Measurements from ENCODE around the gene PTCSC3. TPM values are rescaled to one million over a fixed set of nuclear protein-coding genes. Genes with fewer than 3 reads are reported as not detected.

PTCSC3 gene
- polyA plus RNA-seq, 2 of the 4 experiments (the other 2 are of a cell fraction): not detected

GRCh38 chr14:36212987-36213386 is 36.5 kb upstream of the PTCSC3 start:
- no peak for ATAC-seq
- no peaks in the 10 kb centered on the region for H3K9me3 ChIP-seq
- no peaks in the 10 kb centered on the region for H3K4me1 ChIP-seq
- no peak overlapping the region for H3K27ac ChIP-seq
- ChIA-PET POLR2A (interaction anchor here (0.6 kb wide), 1 partner anchor 21 kb away, joined by 4 read pairs; no protein-coding TSS in a partner anchor), CTCF (interaction anchor here (2.0 kb wide), 1 partner anchor 142 kb away, joined by 6 read pairs; no protein-coding TSS in a partner anchor)
- 76% methylated on average over 3 of the region's 3 CpGs for WGBS (ENCODE audit: missing lambda C conversion rate)
- H3K4me3 ChIP-seq: no peak overlapping the region
- FAIRE-seq: no peak
- no peak for DNase-seq (ENCODE audit: low read depth in 1 of 2, low spot score in 1 of 2)
- no peak for TF ChIP-seq POLR2A (IDR thresholded peaks at IDR 0.05; ENCODE audit: low read length)
- TF ChIP-seq RARB (CRISPR knock-in tag; IDR thresholded peaks at IDR 0.05): no peak
- TF ChIP-seq MAFK (IDR thresholded peaks at IDR 0.05; ENCODE audit: partially characterized antibody): peak; percentile 91
- no peak overlapping the region for H3K4me2 ChIP-seq

GRCh38 chr14:36212577-36212976 is 36.1 kb upstream of the PTCSC3 start:
- H3K27ac ChIP-seq: no peak overlapping the region
- TF ChIP-seq EHMT2 (IDR thresholded peaks at IDR 0.05; ENCODE audit: low read depth) (no peak), REST (IDR thresholded peaks at IDR 0.05) (no peak), BHLHE40 (IDR thresholded peaks at IDR 0.05; ENCODE audit: low read depth, low read length) (no peak), KDM5A (IDR thresholded peaks at IDR 0.05) (no peak), ELK1 (IDR thresholded peaks at IDR 0.05; ENCODE audit: low read depth, low read length) (no peak), HDAC2 (IDR thresholded peaks at IDR 0.05) (no peak), TP53 (CRISPR knock-in tag; IDR thresholded peaks at IDR 0.05) (no peak)
- no peaks in the 10 kb centered on the region for H3K9me3 ChIP-seq
- ATAC-seq (no peak), DNase-seq (ENCODE audit: low read depth in 1 of 2, low spot score in 1 of 2) (no peak), FAIRE-seq (no peak)
- WGBS (ENCODE audit: missing lambda C conversion rate): 49% methylated on average over 1 of the region's 1 CpG
- H3K4me3 ChIP-seq: no peak overlapping the region
- H3K4me1 ChIP-seq: no peaks in the 10 kb centered on the region
- POLR2A ChIA-PET: interaction anchor here (0.6 kb wide), 1 partner anchor 21 kb away, joined by 4 read pairs; no protein-coding TSS in a partner anchor
- no peak overlapping the region for H3K4me2 ChIP-seq
- CTCF ChIA-PET: interaction anchor here (2.0 kb wide), 1 partner anchor 142 kb away, joined by 6 read pairs; no protein-coding TSS in a partner anchor

GRCh38 chr14:36208690-36209278 is 32.3 kb upstream of the PTCSC3 start:
- Histone ChIP-seq H3K9me3 (no peaks in the 10 kb centered on the region), H3K4me1 (no peaks in the 10 kb centered on the region), H3K4me2 (no peak overlapping the region), H3K27ac (no peak overlapping the region), H3K4me3 (no peak overlapping the region)
- FAIRE-seq (no peak), DNase-seq (ENCODE audit: low read depth in 1 of 2, low spot score in 1 of 2) (no peak), ATAC-seq (no peak)
- ChIA-PET POLR2A (no interaction called here), CTCF (interaction anchor here (1.6 to 2.0 kb wide), 3 partner anchors 9 to 165 kb away, joined by 3 to 5 read pairs (median 4); no protein-coding TSS in a partner anchor)
- TF ChIP-seq EHF (CRISPR knock-in tag; IDR thresholded peaks at IDR 0.05) (no peak), CBX2 (IDR thresholded peaks at IDR 0.05; ENCODE audit: borderline replicate concordance, low read depth) (no peak), MAFK (IDR thresholded peaks at IDR 0.05; ENCODE audit: partially characterized antibody) (no peak), MAX (IDR thresholded peaks at IDR 0.05) (no peak), RNF2 (IDR thresholded peaks at IDR 0.05; ENCODE audit: borderline replicate concordance, low read depth) (no peak), CEBPB (IDR thresholded peaks at IDR 0.05) (no peak), KDM5A (IDR thresholded peaks at IDR 0.05) (no peak), NFE2L2 (conservative IDR thresholded peaks at IDR 0.05; ENCODE audit: low read length) (no peak), CTCF (IDR thresholded peaks at IDR 0.05) (no peak), NR3C1 (IDR thresholded peaks at IDR 0.05) (no peak), GATA3 (IDR thresholded peaks at IDR 0.05; ENCODE audit: borderline replicate concordance) (no peak), HES2 (IDR thresholded peaks at IDR 0.05) (no peak), NPAS2 (CRISPR knock-in tag; IDR thresholded peaks at IDR 0.05; ENCODE audit: borderline replicate concordance) (no peak), HOXB13 (CRISPR knock-in tag; IDR thresholded peaks at IDR 0.05; ENCODE audit: low read depth) (no peak), HMGXB4 (CRISPR knock-in tag; IDR thresholded peaks at IDR 0.05; ENCODE audit: borderline replicate concordance) (no peak), RAD21 (conservative IDR thresholded peaks at IDR 0.05 in 1 of 2, IDR thresholded peaks at IDR 0.05 in 1 of 2) (no peak), HEYL (CRISPR knock-in tag; IDR thresholded peaks at IDR 0.05) (no peak)
- WGBS (ENCODE audit: missing lambda C conversion rate): 26% methylated on average over 2 of the region's 2 CpGs
